Natural killer cell (primary cell): ENCODE data around the gene MTA2. TPM values are rescaled to one million over a fixed set of nuclear protein-coding genes. Genes with fewer than 3 reads are reported as not detected.
A peak's percentile ranks its signal among the peaks of the same experiment; 100 is the strongest.

Experiments
- ATAC-seq, 3 donors: fragments of 150-1000 bp in 2 of 3; fragments of 200-7000 bp in 1 of 3; cut with Tn5 transposase; 1 replicate in 1 of 3; 2 replicates in 2 of 3; pipeline ENCODE4 v1.10.0; 2021; ENCODE audit warnings: mild to moderate bottlenecking in 2 of 3, moderate library complexity in 2 of 3
- DNase-seq, 2 donors: peaks; one replicate each; pipeline versions ENCODE4 v3.0.0 to v3.0.0-alpha.2; 2013 to 2021; ENCODE audit warnings: mixed read lengths in 1 of 2
- H3K27ac ChIP-seq: one replicate; pipeline ENCODE4 v1.5.1; 2013; ENCODE audit warnings: mild to moderate bottlenecking, low read length
- H3K27me3 ChIP-seq: one replicate; pipeline ENCODE4 v1.6.1; 2013; ENCODE audit warnings: low read length; ENCODE audit not compliant: control insufficient read depth, insufficient read depth
- H3K36me3 ChIP-seq: one replicate; pipeline ENCODE4 v1.6.1; 2013; ENCODE audit warnings: low read length; ENCODE audit not compliant: control insufficient read depth, insufficient read depth
- H3K4me1 ChIP-seq: one replicate; pipeline ENCODE4 v1.6.1; 2013; ENCODE audit warnings: low read length; ENCODE audit not compliant: control insufficient read depth, insufficient read depth
- H3K4me3 ChIP-seq: one replicate; pipeline ENCODE4 v1.5.1; 2013; ENCODE audit warnings: low read length
- H3K9me3 ChIP-seq: one replicate; pipeline ENCODE4 v1.6.1; 2013; ENCODE audit warnings: low read length; ENCODE audit not compliant: control insufficient read depth, insufficient read depth
- H3K27ac Mint-ChIP-seq, 2 donors: one replicate each; pipeline ENCODE4 v1.8.0; 2022; ENCODE audit warnings: mild to moderate bottlenecking in 2 of 2, mixed read lengths in 2 of 2, moderate library complexity in 1 of 2
- H3K27me3 Mint-ChIP-seq, 2 donors: one replicate each; pipeline ENCODE4 v1.8.0; 2022; ENCODE audit warnings: low read depth in 2 of 2, mixed read lengths in 2 of 2
- H3K36me3 Mint-ChIP-seq: one replicate; pipeline ENCODE4 v1.8.0; 2022; ENCODE audit warnings: mixed read lengths
- H3K4me1 Mint-ChIP-seq, 2 donors: one replicate each; pipeline ENCODE4 v1.8.0; 2022; ENCODE audit warnings: mixed read lengths in 2 of 2
- H3K4me3 Mint-ChIP-seq: one replicate; pipeline ENCODE4 v1.8.0; 2022; ENCODE audit warnings: mild to moderate bottlenecking, moderate library complexity, mixed read lengths
- H3K9me3 Mint-ChIP-seq, 2 donors: one replicate each; pipeline ENCODE4 v1.8.0; 2022; ENCODE audit warnings: mixed read lengths in 2 of 2
- whole genome bisulfite sequencing: methylation state at CpG from one replicate; pipeline ENCODE4 v1.1.7; 2013; ENCODE audit warnings: missing lambda C conversion rate; ENCODE audit not compliant: insufficient coverage; 5-methylcytosine and 5-hydroxymethylcytosine counted together
- intact Hi-C: fragments of 100-400 bp; cut with micrococcal nuclease; formaldehyde crosslinking; loops from one replicate; pipeline ENCODE4 v1.14.2; 2022
- total RNA-seq, 4 donors: library from RNA; stranded (reverse); fragments of 120-200 nt in 1 of 4; gene quantifications; one replicate each; pipeline versions ENCODE4 v1.2.3 to v1.2.4, GENCODE V29; 2013 to 2022
- TF ChIP-seq, protein P1 (sequence below): fragments of 200-600 bp; IDR thresholded peaks from one replicate; pipeline ENCODE4 v1.8.0; 2022; ENCODE audit warnings: antibody characterized with exemption

The MTA2 gene
- total RNA-seq, 3 donors from 2014 or later (not counting 1 experiment from before 2014, with no cell fraction given), result 254 to 305 (median 259) TPM

DNA sequence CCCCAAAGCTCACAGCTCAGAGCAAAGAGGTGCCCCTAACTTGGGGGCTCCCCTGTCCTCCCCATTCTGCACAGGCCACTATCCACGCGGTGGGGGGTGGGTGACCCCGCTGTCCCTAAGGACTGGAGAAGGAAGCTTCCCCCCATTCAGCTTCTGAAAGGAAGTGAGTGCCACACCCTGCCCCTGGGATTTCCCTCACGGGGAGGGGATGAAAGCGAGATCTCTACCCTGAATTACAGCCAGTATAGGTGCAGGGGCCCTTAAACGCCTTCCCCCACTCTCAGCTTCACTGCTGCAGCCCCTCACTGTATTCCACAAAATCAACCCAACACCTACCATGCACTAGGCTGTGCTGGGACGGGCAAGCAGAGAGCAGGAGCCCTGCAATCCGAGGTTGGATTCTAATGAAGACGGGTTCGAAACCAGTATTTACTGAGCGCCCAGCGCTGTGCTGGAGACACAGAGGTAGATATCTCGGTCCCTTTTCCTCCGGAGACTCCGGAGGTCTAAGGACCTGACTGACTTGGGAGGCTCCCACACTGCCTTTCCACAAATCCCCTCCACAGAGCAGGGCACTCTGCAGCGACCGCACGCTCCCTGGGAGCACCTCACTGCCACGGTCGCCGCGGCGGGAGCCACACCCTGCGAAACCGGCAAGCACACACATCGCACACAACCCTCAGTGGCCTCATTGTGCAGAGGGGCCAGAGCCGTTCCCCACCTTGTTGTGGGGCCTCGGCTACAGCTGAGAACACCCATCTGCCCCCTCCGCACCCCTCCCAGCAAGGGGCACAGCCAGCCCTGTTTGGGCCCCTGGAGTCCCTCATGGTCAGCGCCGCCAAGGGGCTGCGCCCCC, 56.9 kb downstream of the MTA2 start:
- H3K9me3 Mint-ChIP-seq, result no peaks in the 10 kb centered on the region
- peak overlapping the region; percentile 97 for H3K4me3 Mint-ChIP-seq
- WGBS, result 3% methylated on average over 32 of the region's 32 CpGs
- peak overlapping the region; percentile 94 for H3K27ac ChIP-seq
- intact Hi-C loops, result loop anchor here (5.0 kb wide), 1 partner anchor 118 kb away; no protein-coding TSS in a partner anchor
- no peaks in the 10 kb centered on the region for H3K27me3 Mint-ChIP-seq
- H3K9me3 ChIP-seq, result no peaks in the 10 kb centered on the region
- peaks cover 62 to 67% of the 10 kb centered on the region in 2 donors for H3K4me1 Mint-ChIP-seq
- ATAC-seq, result peak in 1 of 3 donors; percentile 8
- DNase-seq, result peak in 1 of 2 donors; percentile 71
- peak overlapping the region; percentile 95 for H3K4me3 ChIP-seq
- peak overlapping the region; percentile 92 to 94 for H3K27ac Mint-ChIP-seq
- no peaks in the 10 kb centered on the region for H3K36me3 ChIP-seq
- H3K4me1 ChIP-seq, result peaks cover 63% of the 10 kb centered on the region
- no peaks in the 10 kb centered on the region for H3K36me3 Mint-ChIP-seq
- H3K27me3 ChIP-seq, result no peaks in the 10 kb centered on the region
- TF ChIP-seq, protein P1, sequence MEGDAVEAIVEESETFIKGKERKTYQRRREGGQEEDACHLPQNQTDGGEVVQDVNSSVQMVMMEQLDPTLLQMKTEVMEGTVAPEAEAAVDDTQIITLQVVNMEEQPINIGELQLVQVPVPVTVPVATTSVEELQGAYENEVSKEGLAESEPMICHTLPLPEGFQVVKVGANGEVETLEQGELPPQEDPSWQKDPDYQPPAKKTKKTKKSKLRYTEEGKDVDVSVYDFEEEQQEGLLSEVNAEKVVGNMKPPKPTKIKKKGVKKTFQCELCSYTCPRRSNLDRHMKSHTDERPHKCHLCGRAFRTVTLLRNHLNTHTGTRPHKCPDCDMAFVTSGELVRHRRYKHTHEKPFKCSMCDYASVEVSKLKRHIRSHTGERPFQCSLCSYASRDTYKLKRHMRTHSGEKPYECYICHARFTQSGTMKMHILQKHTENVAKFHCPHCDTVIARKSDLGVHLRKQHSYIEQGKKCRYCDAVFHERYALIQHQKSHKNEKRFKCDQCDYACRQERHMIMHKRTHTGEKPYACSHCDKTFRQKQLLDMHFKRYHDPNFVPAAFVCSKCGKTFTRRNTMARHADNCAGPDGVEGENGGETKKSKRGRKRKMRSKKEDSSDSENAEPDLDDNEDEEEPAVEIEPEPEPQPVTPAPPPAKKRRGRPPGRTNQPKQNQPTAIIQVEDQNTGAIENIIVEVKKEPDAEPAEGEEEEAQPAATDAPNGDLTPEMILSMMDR, result no peak

DNA sequence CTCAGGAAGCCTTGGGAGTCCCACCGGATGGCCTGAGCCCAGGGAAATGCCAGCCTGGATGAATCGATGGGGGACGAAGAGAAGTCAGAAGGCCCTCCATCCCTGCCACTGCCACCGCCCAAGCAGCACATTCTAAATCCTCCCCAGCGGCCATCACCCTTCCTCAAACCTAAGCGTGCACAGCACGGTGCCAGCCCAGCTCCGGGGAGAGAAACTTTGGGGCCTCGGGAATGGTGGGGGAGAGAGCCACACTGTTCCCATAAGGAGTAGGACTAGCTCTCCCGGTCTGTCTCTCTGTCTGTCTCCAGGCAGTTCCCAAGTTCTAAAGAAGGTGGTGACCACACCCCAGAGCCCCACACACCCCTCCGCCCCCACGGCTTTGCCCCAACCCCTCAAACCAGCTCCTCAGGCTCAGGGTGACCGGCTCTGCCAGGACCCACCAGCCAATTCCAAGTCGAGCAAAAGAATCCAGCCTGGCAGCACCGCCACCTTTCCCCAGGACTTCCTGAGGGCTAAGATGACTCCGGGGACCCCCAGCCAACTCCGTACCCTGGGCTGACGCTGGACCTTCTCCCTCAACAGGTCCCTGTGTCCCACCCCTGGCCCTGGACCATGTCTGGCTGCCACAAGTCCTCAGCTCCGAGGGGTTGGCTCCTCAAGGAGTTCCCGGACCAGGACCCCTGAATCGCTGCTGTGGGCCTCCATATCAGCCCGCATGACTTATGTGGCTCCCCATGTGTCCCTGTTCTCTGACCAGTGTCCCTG, 57.8 kb downstream of the MTA2 start:
- DNase-seq (peak in 1 of 2 donors; percentile 33), ATAC-seq (no peak)
- Mint-ChIP-seq H3K4me1 (peaks cover 65 to 76% of the 10 kb centered on the region in 2 donors), H3K9me3 (no peaks in the 10 kb centered on the region), H3K4me3 (peak overlapping the region; percentile 97), H3K27me3 (no peaks in the 10 kb centered on the region), H3K27ac (peak overlapping the region; percentile 92 to 94), H3K36me3 (no peaks in the 10 kb centered on the region)
- H3K4me3 ChIP-seq, result peak overlapping the region; percentile 95
- TF ChIP-seq, protein P1, result no peak
- intact Hi-C loops, result loop anchor here (1.0 to 5.0 kb wide), 2 partner anchors 12 to 117 kb away; no protein-coding TSS in a partner anchor
- WGBS, result 76% methylated on average over 22 of the region's 22 CpGs
- H3K27ac ChIP-seq, result peak overlapping the region; percentile 94
- H3K36me3 ChIP-seq, result no peaks in the 10 kb centered on the region
- H3K4me1 ChIP-seq, result peaks cover 73% of the 10 kb centered on the region
- no peaks in the 10 kb centered on the region for H3K27me3 ChIP-seq
- no peaks in the 10 kb centered on the region for H3K9me3 ChIP-seq

Other genes with a start within 250 kb of the MTA2 start
- gene SCGB1A1, start 182.8 kb downstream of the MTA2 start, total RNA-seq, result not detected
- gene AHNAK, start 55.1 kb downstream of the MTA2 start, total RNA-seq, result 100 to 1,000 TPM; 623 to 740 (median 677) TPM
- gene EEF1G, start 28.0 kb downstream of the MTA2 start, total RNA-seq, result 100 to 1,000 TPM; 628 to 754 (median 714) TPM
- gene TUT1, start 10.3 kb downstream of the MTA2 start, total RNA-seq, result 10 to 100 TPM; 20.0 to 28.9 (median 26.2) TPM
- 100 to 1,000 TPM; 221 to 233 (median 232) TPM for gene EML3, start 10.9 kb upstream of the MTA2 start, total RNA-seq
- gene ROM1, start 11.4 kb upstream of the MTA2 start, total RNA-seq, result 1 to 10 TPM; 2.6 to 6.9 (median 3.9) TPM
- gene B3GAT3, start 20.1 kb upstream of the MTA2 start, total RNA-seq, result 10 to 100 TPM; 64.9 to 80.3 (median 77.9) TPM
- 100 to 1,000 TPM; 236 to 275 (median 246) TPM for gene GANAB, start 44.7 kb upstream of the MTA2 start, total RNA-seq
- gene INTS5, start 51.4 kb upstream of the MTA2 start, total RNA-seq, result 10 to 100 TPM; 13.9 to 20.3 (median 14.6) TPM
- gene C11orf98, start 63.3 kb upstream of the MTA2 start, total RNA-seq, result 10 to 100 TPM; 36.5 to 57.9 (median 39.1) TPM
- 10 to 100 TPM; 12.0 to 21.5 (median 13.7) TPM for gene CSKMT, start 63.4 kb upstream of the MTA2 start, total RNA-seq
- 1 to 10 TPM; 3.9 to 5.2 (median 4.0) TPM for gene UQCC3, start 69.8 kb upstream of the MTA2 start, total RNA-seq
- 10 to 100 TPM; 17.4 to 29.1 (median 20.4) TPM for gene LBHD1, start 70.4 kb upstream of the MTA2 start, total RNA-seq
- 100 to 1,000 TPM; 179 to 238 (median 238) TPM for gene UBXN1, start 77.2 kb upstream of the MTA2 start, total RNA-seq
- not detected for gene LRRN4CL, start 87.7 kb upstream of the MTA2 start, total RNA-seq
- 10 to 100 TPM; 19.7 to 22.0 (median 21.2) TPM for gene BSCL2, start 105.6 kb upstream of the MTA2 start, total RNA-seq
- not detected for gene GNG3, start 105.8 kb upstream of the MTA2 start, total RNA-seq
- 10 to 100 TPM; 58.0 to 73.1 (median 69.3) TPM for gene HNRNPUL2, start 125.6 kb upstream of the MTA2 start, total RNA-seq
- gene TTC9C, start 126.6 kb upstream of the MTA2 start, total RNA-seq, result 10 to 100 TPM; 18.3 to 27.2 (median 23.2) TPM
- 1 to 10 TPM; 5.4 to 9.6 (median 8.8) TPM for gene ZBTB3, start 152.3 kb upstream of the MTA2 start, total RNA-seq
- gene POLR2G, start 159.7 kb upstream of the MTA2 start, total RNA-seq, result 100 to 1,000 TPM; 110 to 120 (median 119) TPM
- 10 to 100 TPM; 18.4 to 20.3 (median 18.8) TPM for gene TAF6L, start 169.5 kb upstream of the MTA2 start, total RNA-seq
- gene TMEM179B, start 185.5 kb upstream of the MTA2 start, total RNA-seq, result 10 to 100 TPM; 33.7 to 41.1 (median 36.3) TPM
- 10 to 100 TPM in 1 of 3 donors, 1 to 10 TPM in 2; 4.8 to 10.0 (median 5.0) TPM for gene TMEM223, start 190.1 kb upstream of the MTA2 start, total RNA-seq
- gene NXF1, start 203.6 kb upstream of the MTA2 start, total RNA-seq, result 100 to 1,000 TPM; 284 to 341 (median 319) TPM
- 100 to 1,000 TPM; 138 to 171 (median 166) TPM for gene STX5, start 230.2 kb upstream of the MTA2 start, total RNA-seq
- not detected for gene TEX54, start 231.0 kb upstream of the MTA2 start, total RNA-seq
- gene WDR74, start 237.7 kb upstream of the MTA2 start, total RNA-seq, result 100 to 1,000 TPM; 151 to 173 (median 171) TPM